Measurements from ENCODE around the gene MN1.
A peak's percentile ranks its signal among the peaks of the same experiment; 100 is the strongest.

Gene MN1

GRCh38 chr22:27726331-27726685 is 75.2 kb downstream of the MN1 start:
- Histone ChIP-seq H3K9ac (no peak overlapping the region), H3K4me2 (ENCODE audit: low read length) (no peak overlapping the region), H3K9me3 (ENCODE audit: control insufficient read depth, low read length) (no peaks in the 10 kb centered on the region), H3K27ac (peak overlapping the region; percentile 69), H3K79me2 (no peaks in the 10 kb centered on the region), H2AFZ (no peak overlapping the region), H3K27me3 (ENCODE audit: control insufficient read depth, insufficient read depth, low read length) (no peaks in the 10 kb centered on the region), H3K4me3 (ENCODE audit: low read depth, low read length) (no peak overlapping the region), H3K36me3 (ENCODE audit: control insufficient read depth, insufficient read depth, low read length) (no peaks in the 10 kb centered on the region), H3K4me1 (no peaks in the 10 kb centered on the region)
- TF ChIP-seq CTCF (IDR thresholded peaks at IDR 0.05), result no peak

- peak overlapping the region; percentile 69 for H3K27ac ChIP-seq
These were observed 75.9 kb downstream of the MN1 start for GRCh38 chr22:27725661-27726060.

GRCh38 chr22:27724709-27725108 is 76.8 kb downstream of the MN1 start:
- Histone ChIP-seq H2AFZ (no peak overlapping the region), H3K4me1 (no peaks in the 10 kb centered on the region), H3K79me2 (no peaks in the 10 kb centered on the region), H3K4me2 (ENCODE audit: low read length) (no peak overlapping the region), H3K36me3 (ENCODE audit: control insufficient read depth, insufficient read depth, low read length) (no peaks in the 10 kb centered on the region), H3K4me3 (ENCODE audit: low read depth, low read length) (no peak overlapping the region), H3K27me3 (ENCODE audit: control insufficient read depth, insufficient read depth, low read length) (no peaks in the 10 kb centered on the region), H3K9me3 (ENCODE audit: control insufficient read depth, low read length) (no peaks in the 10 kb centered on the region), H3K27ac (no peak overlapping the region), H3K9ac (no peak overlapping the region)
- no peak for TF ChIP-seq CTCF (IDR thresholded peaks at IDR 0.05)

More at GRCh38 chr22:27725661-27726060, 75.9 kb downstream of the MN1 start:
- Histone ChIP-seq H3K9me3 (ENCODE audit: control insufficient read depth, low read length) (no peaks in the 10 kb centered on the region), H3K79me2 (no peaks in the 10 kb centered on the region), H3K4me2 (ENCODE audit: low read length) (no peak overlapping the region), H3K36me3 (ENCODE audit: control insufficient read depth, insufficient read depth, low read length) (no peaks in the 10 kb centered on the region), H3K4me1 (no peaks in the 10 kb centered on the region), H2AFZ (no peak overlapping the region), H3K9ac (no peak overlapping the region), H3K27me3 (ENCODE audit: control insufficient read depth, insufficient read depth, low read length) (no peaks in the 10 kb centered on the region), H3K4me3 (ENCODE audit: low read depth, low read length) (no peak overlapping the region)
- TF ChIP-seq CTCF (IDR thresholded peaks at IDR 0.05), result no peak

- no peaks in the 10 kb centered on the region for H3K36me3 ChIP-seq (ENCODE audit: control insufficient read depth, insufficient read depth, low read length)
- H3K27me3 ChIP-seq (ENCODE audit: control insufficient read depth, insufficient read depth, low read length), result no peaks in the 10 kb centered on the region
- H3K9me3 ChIP-seq (ENCODE audit: control insufficient read depth, low read length), result no peaks in the 10 kb centered on the region
- H3K4me2 ChIP-seq (ENCODE audit: low read length), result no peak overlapping the region
- no peaks in the 10 kb centered on the region for H3K4me1 ChIP-seq
- H3K27ac ChIP-seq, result no peak overlapping the region
- no peak overlapping the region for H3K4me3 ChIP-seq (ENCODE audit: low read depth, low read length)
- TF ChIP-seq CTCF (IDR thresholded peaks at IDR 0.05), result no peak
- H3K9ac ChIP-seq, result no peak overlapping the region
- no peak overlapping the region for H2AFZ ChIP-seq
- H3K79me2 ChIP-seq, result no peaks in the 10 kb centered on the region
These were observed 77.4 kb downstream of the MN1 start for GRCh38 chr22:27724157-27724556.

GRCh38 chr22:27723708-27724107 is 77.8 kb downstream of the MN1 start:
- no peaks in the 10 kb centered on the region for H3K4me1 ChIP-seq
- no peaks in the 10 kb centered on the region for H3K27me3 ChIP-seq (ENCODE audit: control insufficient read depth, insufficient read depth, low read length)
- TF ChIP-seq CTCF (IDR thresholded peaks at IDR 0.05), result no peak
- no peaks in the 10 kb centered on the region for H3K36me3 ChIP-seq (ENCODE audit: control insufficient read depth, insufficient read depth, low read length)
- H3K79me2 ChIP-seq, result no peaks in the 10 kb centered on the region
- no peak overlapping the region for H3K4me2 ChIP-seq (ENCODE audit: low read length)
- H3K4me3 ChIP-seq (ENCODE audit: low read depth, low read length), result no peak overlapping the region
- no peak overlapping the region for H2AFZ ChIP-seq
- H3K9me3 ChIP-seq (ENCODE audit: control insufficient read depth, low read length), result no peaks in the 10 kb centered on the region
- no peak overlapping the region for H3K27ac ChIP-seq
- no peak overlapping the region for H3K9ac ChIP-seq
